Activated naive CD4-positive, alpha-beta T cell treated with anti-CD3 and anti-CD28 coated beads, Interleukin-2, amount 50 U/mL, for 16 hours (primary cell): ENCODE measurements around the gene MOCS1.

Experiments
- DNase-seq: peaks from one replicate; pipeline ENCODE4 v3.0.0-alpha.2; 2020

The MOCS1 gene

GRCh38 chr6:39901670-39902069 is 32.6 kb downstream of the MOCS1 start:
- DNase-seq, result no peak

- no peak for DNase-seq
These were observed 33.1 kb downstream of the MOCS1 start for GRCh38 chr6:39901116-39901655.

- no peak for DNase-seq
These were observed 34.5 kb downstream of the MOCS1 start for GRCh38 chr6:39899554-39900295.

GRCh38 chr6:39898625-39899024 is 35.6 kb downstream of the MOCS1 start:
- DNase-seq, result no peak

- no peak for DNase-seq
These were observed 36.6 kb downstream of the MOCS1 start for GRCh38 chr6:39897698-39898097.

- DNase-seq, result no peak
These were observed 37.6 kb downstream of the MOCS1 start for GRCh38 chr6:39896701-39897100.

- DNase-seq, result no peak
These were observed 41.0 kb downstream of the MOCS1 start for GRCh38 chr6:39893286-39893685.

- no peak for DNase-seq
These were observed 41.7 kb downstream of the MOCS1 start for GRCh38 chr6:39892490-39893129.

GRCh38 chr6:39891976-39892375 is 42.3 kb downstream of the MOCS1 start:
- no peak for DNase-seq

GRCh38 chr6:39891353-39891752 is 42.9 kb downstream of the MOCS1 start:
- no peak for DNase-seq

GRCh38 chr6:39889229-39889628 is 45.0 kb downstream of the MOCS1 start:
- no peak for DNase-seq

GRCh38 chr6:39887692-39888450 is 46.4 kb downstream of the MOCS1 start:
- no peak for DNase-seq

- no peak for DNase-seq
These were observed 47.4 kb downstream of the MOCS1 start for GRCh38 chr6:39886871-39887270.

- DNase-seq, result no peak
These were observed 48.6 kb downstream of the MOCS1 start for GRCh38 chr6:39885691-39886090.

- DNase-seq, result no peak
These were observed 49.6 kb downstream of the MOCS1 start for GRCh38 chr6:39884696-39885095.

- no peak for DNase-seq
These were observed 51.7 kb downstream of the MOCS1 start for GRCh38 chr6:39882531-39882899.

- no peak for DNase-seq
These were observed 52.3 kb downstream of the MOCS1 start for GRCh38 chr6:39881851-39882530.

GRCh38 chr6:39880594-39880993 is 53.7 kb downstream of the MOCS1 start:
- DNase-seq, result no peak

- no peak for DNase-seq
These were observed 54.7 kb downstream of the MOCS1 start for GRCh38 chr6:39879535-39879934.

GRCh38 chr6:39876826-39877225 is 57.4 kb downstream of the MOCS1 start:
- DNase-seq, result no peak

GRCh38 chr6:39876111-39876510 is 58.2 kb downstream of the MOCS1 start:
- no peak for DNase-seq

- DNase-seq, result no peak
These were observed 60.8 kb downstream of the MOCS1 start for GRCh38 chr6:39873439-39873838.

GRCh38 chr6:39870950-39871349 is 63.3 kb downstream of the MOCS1 start:
- DNase-seq, result no peak
